Left colon (tissue), 2 donors: ENCODE results near the gene RABL6. TPM values are rescaled to one million over a fixed set of nuclear protein-coding genes. Genes with fewer than 3 reads are reported as not detected.
"Not testable (repeated sequence)": the region's sequence is repeated elsewhere in the genome, so short reads cannot be mapped to it uniquely, and the experiment has no call there.

ENCODE experiments used
- ATAC-seq: fragments of 200-7000 bp; cut with Tn5 transposase; one replicate; pipeline ENCODE4 v1.9.1; 2020; ENCODE audit warnings: mild to moderate bottlenecking, moderate library complexity
- DNase-seq, 2 donors: peaks; one replicate each; pipeline ENCODE4 v3.0.0-alpha.2; 2020
- intact Hi-C, 2 donors: fragments of 100-400 bp; cut with DNase I in 1 of 2; cut with micrococcal nuclease in 1 of 2; formaldehyde crosslinking; loops; one replicate each; pipeline versions ENCODE4 v1.11.2 to v1.14.0; 2022; cut with DNase I, micrococcal nuclease
- total RNA-seq, 2 donors: library from RNA; stranded (reverse); fragmentation: NEBNext Ultra II Directional; extraction: Animal tissue kit (Norgen Biotek cat#: 25700); gene quantifications; one replicate each; pipeline ENCODE4 v1.2.1, GENCODE V29; 2021
- donor health status: DM: no; HTN: no; CAD: no.
- donor health status: DM: yes; HTN: yes; CAD: no.

RABL6 gene
- total RNA-seq, 2 donors from 2014 or later: 120 to 132 TPM

DNA sequence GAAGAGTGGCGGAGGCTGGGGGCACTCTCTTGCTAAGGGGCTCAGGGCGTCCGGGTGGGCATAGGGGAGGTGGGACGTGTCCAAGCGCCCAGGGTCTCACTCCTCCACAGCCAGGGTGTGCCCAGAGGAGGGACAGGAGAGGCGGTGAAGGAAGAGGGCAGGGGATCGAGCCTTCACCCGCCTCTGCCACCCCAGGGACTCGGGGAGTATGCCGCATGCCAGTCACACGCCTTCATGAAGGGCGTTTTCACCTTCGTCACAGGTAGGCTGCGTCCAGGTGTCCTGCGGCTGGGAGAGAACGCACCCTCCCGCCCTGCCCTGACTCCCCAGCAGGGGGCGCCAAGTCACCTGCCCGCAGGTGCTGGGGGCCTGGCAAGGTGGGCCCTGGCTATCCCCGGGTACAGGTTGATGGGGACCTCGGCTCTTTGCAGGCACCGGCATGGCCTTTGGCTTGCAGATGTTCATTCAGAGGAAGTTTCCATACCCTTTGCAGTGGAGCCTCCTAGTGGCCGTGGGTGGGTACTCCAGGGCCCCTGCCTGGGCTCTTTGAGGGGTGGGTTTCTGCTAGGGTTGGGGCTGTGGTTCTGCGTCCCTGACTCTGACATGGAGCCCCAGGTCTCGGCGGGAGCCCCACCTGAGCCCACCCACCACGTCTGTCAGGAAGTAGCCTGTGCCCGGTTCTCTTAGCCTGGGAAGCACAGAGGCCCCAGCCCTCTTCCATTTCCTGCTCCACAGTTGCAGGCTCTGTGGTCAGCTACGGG is 16.1 kb upstream of the RABL6 start:
- intact Hi-C loops: no loop called here
- ATAC-seq (peak; percentile 48), DNase-seq (peak; percentile 85)

GRCh38 chr9:136792321-136793085 is 15.2 kb upstream of the RABL6 start:
- intact Hi-C loops: no loop called here
- ATAC-seq (peak; percentile 3), DNase-seq (peak; percentile 67 to 71)

- intact Hi-C loops: no loop called here
- ATAC-seq: peak; percentile 25
- peak; percentile 66 to 67 for DNase-seq
Measured at GRCh38 chr9:136793086-136793946, 14.4 kb upstream of the RABL6 start.

- ATAC-seq: no peak
- DNase-seq: no peak
- intact Hi-C loops: no loop called here
Measured at GRCh38 chr9:136794281-136794999, 13.3 kb upstream of the RABL6 start.

DNA sequence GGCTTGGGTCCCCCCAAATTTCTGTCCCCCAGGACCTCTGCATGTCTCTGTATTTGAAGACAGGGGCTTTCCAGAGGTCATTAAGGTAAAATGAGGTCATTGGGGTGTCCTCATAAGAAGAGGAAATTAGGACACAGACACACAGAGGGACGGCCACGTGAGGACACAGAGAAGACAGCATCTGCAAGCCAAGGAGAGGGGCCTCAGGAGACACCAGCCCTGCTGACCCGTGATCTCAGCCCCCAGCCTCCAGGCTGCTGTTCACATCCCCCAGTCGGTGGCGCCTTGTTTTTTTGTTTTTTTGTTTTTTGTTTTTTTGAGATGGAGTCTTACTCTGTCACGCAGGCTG is 12.8 kb upstream of the RABL6 start:
- ATAC-seq (no peak), DNase-seq (no peak)
- intact Hi-C loops: no loop called here

- ATAC-seq: no peak
- intact Hi-C loops: no loop called here
- DNase-seq: no peak
Measured at GRCh38 chr9:136796238-136796774, 11.4 kb upstream of the RABL6 start, which contains the start of gene CCDC183. TSS of gene CCDC183 (plus strand) at chr9:136796338. CDS start at chr9:136796398, 60 bp downstream.

DNA sequence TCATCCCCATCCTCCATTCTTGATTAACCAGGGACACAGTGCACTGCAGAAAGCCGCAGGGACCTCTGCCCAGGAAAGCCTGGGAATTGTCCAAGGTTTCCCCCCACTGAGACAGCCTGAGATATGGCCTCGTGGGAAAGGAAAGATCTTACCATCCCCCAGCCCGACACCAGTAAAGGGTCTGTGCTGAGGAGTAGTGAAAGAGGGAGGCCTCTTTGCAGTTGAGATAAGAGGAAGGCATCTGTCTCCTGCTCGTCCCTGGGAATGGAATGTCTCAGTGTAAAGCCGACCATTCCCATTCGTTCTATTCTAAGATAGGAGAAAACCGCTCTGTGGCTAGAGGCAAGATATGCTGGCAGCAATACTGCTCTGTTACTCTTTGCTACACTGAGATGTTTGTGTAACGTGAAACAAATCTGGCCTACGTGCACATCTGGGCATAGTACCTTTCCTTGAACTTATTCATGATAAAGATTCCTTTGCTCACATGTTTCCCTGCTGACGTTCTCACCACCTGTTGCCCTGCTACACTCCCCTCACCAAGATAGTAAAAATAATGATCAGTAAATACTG is 10.9 kb upstream of the RABL6 start:
- intact Hi-C loops, ATAC-seq, DNase-seq: not testable (repeated sequence)

- intact Hi-C loops: no loop called here
- DNase-seq (no peak), ATAC-seq (no peak)
Measured at GRCh38 chr9:136798708-136799078, 9.1 kb upstream of the RABL6 start.

DNA sequence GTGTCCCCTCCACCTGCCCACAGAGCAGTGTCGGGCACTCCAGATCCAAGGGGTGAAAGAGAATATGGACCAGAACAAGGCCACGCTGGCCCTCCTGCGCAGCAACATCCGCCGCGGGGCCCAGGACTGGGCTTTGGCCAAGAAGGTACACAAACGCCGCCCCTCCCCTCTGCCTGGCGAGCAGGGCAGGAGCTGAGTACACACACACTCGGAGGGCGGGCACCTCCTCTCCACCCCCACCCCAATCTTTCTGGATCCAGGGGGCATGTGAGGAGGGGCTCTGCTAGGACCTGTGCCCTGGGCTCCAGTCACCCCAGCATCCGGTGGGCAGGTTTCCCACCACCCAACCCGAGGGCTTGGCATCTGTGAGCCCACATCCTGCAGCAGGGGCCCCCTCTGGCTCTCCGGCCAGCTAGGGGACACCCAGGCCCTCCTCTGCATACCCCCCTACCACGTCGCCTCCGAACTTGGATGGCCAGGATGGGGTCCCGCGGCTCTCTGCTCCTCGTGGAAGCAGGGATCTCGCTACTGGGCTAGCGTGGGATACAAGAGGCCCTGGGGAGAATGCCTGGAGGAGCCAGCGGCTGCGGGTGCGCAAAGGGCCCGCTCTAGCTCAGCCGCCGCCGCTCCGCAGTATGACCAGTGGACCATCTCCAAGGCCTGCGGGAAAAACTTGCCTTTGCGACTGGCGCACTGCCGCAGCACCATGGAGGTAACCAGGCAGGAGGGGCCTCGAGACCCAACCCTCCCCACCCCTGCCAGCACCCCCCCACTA is 8.5 kb upstream of the RABL6 start:
- peak; percentile 55 for ATAC-seq
- DNase-seq: peak; percentile 86 to 88
- intact Hi-C loops: no loop called here

- ATAC-seq: peak; percentile 68
- peak; percentile 93 to 98 for DNase-seq
- intact Hi-C loops: no loop called here
Measured at GRCh38 chr9:136799854-136800657, 7.7 kb upstream of the RABL6 start.

DNA sequence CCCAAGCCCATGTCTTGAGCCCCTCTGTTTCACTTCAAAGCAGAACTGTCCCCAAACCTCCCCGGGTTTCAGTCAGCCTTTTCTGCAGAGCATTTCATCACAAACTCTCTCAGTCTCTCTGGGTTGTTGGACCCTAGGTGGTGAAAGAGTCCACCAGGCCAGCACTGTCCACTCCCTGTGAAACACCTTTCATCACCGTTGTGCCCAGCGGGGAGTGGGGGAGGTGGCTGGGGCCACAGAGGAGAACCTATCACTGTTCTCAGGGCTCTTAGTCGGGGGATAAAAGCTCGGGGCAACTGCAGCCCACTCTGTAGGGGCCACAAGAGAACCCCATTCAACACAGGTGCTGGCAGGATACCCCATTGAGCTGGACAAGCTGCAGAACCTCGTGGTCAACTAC is 5.4 kb upstream of the RABL6 start:
- no peak for DNase-seq
- no peak for ATAC-seq

DNA sequence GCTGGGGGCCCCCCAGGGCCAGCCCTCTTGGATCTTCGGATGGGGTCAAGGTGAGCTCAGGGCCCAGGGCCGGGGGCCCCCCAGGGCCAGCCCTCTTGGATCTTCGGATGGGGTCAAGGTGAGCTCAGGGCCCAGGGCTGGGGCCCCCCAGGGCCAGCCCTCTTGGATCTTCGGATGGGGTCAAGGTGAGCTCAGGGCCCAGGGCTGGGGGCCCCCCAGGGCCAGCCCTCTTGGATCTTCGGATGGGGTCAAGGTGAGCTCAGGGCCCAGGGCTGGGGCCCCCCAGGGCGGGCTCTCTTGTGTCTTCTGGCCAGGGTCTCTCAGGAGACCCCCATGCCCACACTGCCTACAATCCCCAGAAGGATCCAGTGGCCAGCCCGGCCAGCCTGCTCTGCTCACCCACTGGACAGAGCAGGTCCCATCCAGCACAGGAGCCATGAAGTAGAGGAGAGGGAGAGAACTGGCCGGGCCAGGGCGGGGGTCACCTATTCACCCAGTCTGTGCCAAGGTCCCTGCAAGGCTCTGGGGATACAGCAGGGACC is 4.7 kb upstream of the RABL6 start:
- not testable (repeated sequence) for ATAC-seq

More for the DNA sequence above, 5.4 kb upstream of the RABL6 start:
- intact Hi-C loops: no loop called here

DNA sequence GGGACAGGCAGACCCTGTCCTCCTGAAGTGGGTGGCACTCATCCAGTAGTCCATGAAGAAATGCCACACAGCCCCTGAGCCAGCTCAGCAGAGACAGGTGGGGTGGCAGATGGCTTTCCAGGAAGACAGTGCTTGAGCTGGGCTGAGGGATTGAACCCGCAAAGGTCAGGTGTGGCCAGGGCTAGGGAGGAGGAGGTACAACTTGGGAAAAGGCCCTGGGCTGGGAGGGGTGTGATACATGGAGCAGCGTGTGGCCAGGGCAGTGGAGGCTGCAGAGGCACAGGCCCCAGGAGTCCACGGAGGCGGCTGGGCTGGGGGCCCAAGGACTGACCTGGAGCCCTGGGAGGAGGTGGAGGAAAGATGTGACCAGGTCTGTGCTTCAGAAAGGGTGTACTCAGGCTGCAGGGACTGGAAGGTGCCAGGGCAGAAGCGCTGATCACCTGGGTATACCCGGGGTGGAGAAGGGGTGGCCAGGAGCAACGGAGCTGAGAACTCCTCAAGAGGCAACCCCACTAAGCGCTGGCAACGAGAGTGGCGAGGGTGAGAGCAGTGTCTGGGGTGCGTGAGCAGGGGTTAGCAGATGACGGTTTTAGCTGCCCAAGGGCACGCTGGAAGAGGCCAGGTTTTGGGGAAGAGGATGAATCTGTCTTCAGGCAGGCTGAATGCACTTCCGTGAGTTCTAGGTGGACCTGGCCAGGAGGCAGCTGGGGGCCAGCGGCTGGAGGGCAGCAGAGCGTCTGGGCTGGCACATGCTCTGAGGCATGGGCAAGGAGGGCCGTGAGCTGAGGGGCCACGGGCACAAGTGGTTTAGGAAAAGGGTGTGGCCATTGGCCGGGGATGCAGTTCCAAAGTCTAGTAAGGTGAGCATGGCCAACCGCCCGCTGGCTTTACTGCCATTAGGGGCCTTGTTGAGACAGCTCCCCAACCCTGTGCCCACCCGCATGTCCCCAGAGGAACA is 3.9 kb upstream of the RABL6 start:
- no peak for DNase-seq
- intact Hi-C loops: no loop called here
- no peak for ATAC-seq

More for the DNA sequence above, 4.7 kb upstream of the RABL6 start:
- DNase-seq, intact Hi-C loops: not testable (repeated sequence)

GRCh38 chr9:136804509-136805206 is 3.1 kb upstream of the RABL6 start:
- ATAC-seq (no peak), DNase-seq (no peak)
- intact Hi-C loops: no loop called here
